ENCODE results near the gene HSPA1L. TPM values are rescaled to one million over a fixed set of nuclear protein-coding genes. Genes with fewer than 3 reads are reported as not detected.
A peak's percentile ranks its signal among the peaks of the same experiment; 100 is the strongest.

HSPA1L gene
- total and polyA plus RNA-seq, 10 of the 15 experiments (the other 5 are each of a cell fraction or from before 2014, with no cell fraction given) = 0.69 to 2.5 (median 1.5) TPM

- TF ChIP-seq BACH1 (IDR thresholded peaks at IDR 0.05; ENCODE audit: borderline replicate concordance) = no peak
- TF ChIP-seq BMI1 (IDR thresholded peaks at IDR 0.05; ENCODE audit: borderline replicate concordance) = no peak
- TF ChIP-seq CEBPZ (IDR thresholded peaks at IDR 0.05; ENCODE audit: low read depth, low read length) = no peak
- TF ChIP-seq PBX3 (IDR thresholded peaks at IDR 0.05; ENCODE audit: insufficient replicate concordance, low read depth, low read length) = no peak
- no peak for TF ChIP-seq RB1 (IDR thresholded peaks at IDR 0.05; ENCODE audit: borderline replicate concordance)
- TF ChIP-seq POLR2AphosphoS2 (IDR thresholded peaks at IDR 0.05; ENCODE audit: low read depth, low read length) = no peak
- no peak for TF ChIP-seq CHD2 (IDR thresholded peaks at IDR 0.05; ENCODE audit: borderline replicate concordance, low read depth, low read length)
- TF ChIP-seq TAF1 (IDR thresholded peaks at IDR 0.05; ENCODE audit: borderline replicate concordance, low read depth, low read length) = peak; percentile 34; the same call in 1 of the 2 replicates
- no peak for TF ChIP-seq RAD51 (IDR thresholded peaks at IDR 0.05)
- no peak for TF ChIP-seq PAX5 (IDR thresholded peaks at IDR 0.05; ENCODE audit: borderline replicate concordance, low read depth, low read length)
- TF ChIP-seq NR2C1 (IDR thresholded peaks at IDR 0.05) = no peak
- TF ChIP-seq SMAD1 (IDR thresholded peaks at IDR 0.05; ENCODE audit: low read depth, partially characterized antibody) = no peak
- 0 out of 2 replicates have a peak, but pooled peaks have one; percentile 22 for TF ChIP-seq NKRF (conservative IDR thresholded peaks at IDR 0.05)
- no peak for TF ChIP-seq RCOR1 (conservative IDR thresholded peaks at IDR 0.05; ENCODE audit: low read depth, low read length)
- peak in 1 of 2 experiments; percentile 4; a peak in 1 of 4 replicates for TF ChIP-seq IKZF2 (IDR thresholded peaks at IDR 0.05)
- TF ChIP-seq POU2F2 (IDR thresholded peaks at IDR 0.05; ENCODE audit: borderline replicate concordance, low read depth, low read length) = no peak
- TF ChIP-seq ZNF207 (IDR thresholded peaks at IDR 0.05; ENCODE audit: borderline replicate concordance) = peak; percentile 54; the same call in 1 of the 2 replicates
- no peak; the same call in none of the 2 replicates for TF ChIP-seq POLR2A (IDR thresholded peaks at IDR 0.05; ENCODE audit: low read depth, low read length)
- 0 out of 2 replicates have a peak, but pooled peaks have one; percentile 16 for TF ChIP-seq SMC3 (IDR thresholded peaks at IDR 0.05; ENCODE audit: borderline replicate concordance, low read length)
- no peak for TF ChIP-seq NR2C2 (IDR thresholded peaks at IDR 0.05; ENCODE audit: borderline replicate concordance, control insufficient read depth, insufficient read length, low read depth)
- TF ChIP-seq ZNF384 (IDR thresholded peaks at IDR 0.05; ENCODE audit: borderline replicate concordance, low read depth, low read length) = no peak
- TF ChIP-seq ZNF217 (IDR thresholded peaks at IDR 0.05) = no peak
- TF ChIP-seq DPF2 (IDR thresholded peaks at IDR 0.05) = no peak; the same call in 1 of the 2 replicates
- no peak for TF ChIP-seq SRF (IDR thresholded peaks at IDR 0.05; ENCODE audit: low read depth in 2 of 2, low read length in 2 of 2)
- TF ChIP-seq SIN3A (IDR thresholded peaks at IDR 0.05; ENCODE audit: low read depth, low read length) = no peak
- no peak for TF ChIP-seq SREBF1 (IDR thresholded peaks at IDR 0.05; ENCODE audit: low read length)
- no peak for TF ChIP-seq ZNF24 (IDR thresholded peaks at IDR 0.05)
- no peak for TF ChIP-seq STAT3 (IDR thresholded peaks at IDR 0.05; ENCODE audit: low read depth, low read length)
Measured at GRCh38 chr6:31826793-31827285, 11.8 kb upstream of the HSPA1L start (continued).

All from GM12878 (cell line).